Measurements from ENCODE around the gene C4BPA. TPM values are rescaled to one million over a fixed set of nuclear protein-coding genes. Genes with fewer than 3 reads are reported as not detected.

Gene C4BPA
- total RNA-seq, 1 donor, result 0.10 TPM

GRCh38 chr1:207173396-207173795, 69.4 kb downstream of the C4BPA start:
- Histone ChIP-seq H3K4me1 (ENCODE audit: insufficient read depth, low read length) (peaks cover 17% of the 10 kb centered on the region), H3K9me3 (ENCODE audit: low read depth, low read length) (no peaks in the 10 kb centered on the region), H3K27me3 (ENCODE audit: insufficient read depth, low read length) (no peaks in the 10 kb centered on the region), H3K4me3 (ENCODE audit: low read length) (no peak overlapping the region)

DNA sequence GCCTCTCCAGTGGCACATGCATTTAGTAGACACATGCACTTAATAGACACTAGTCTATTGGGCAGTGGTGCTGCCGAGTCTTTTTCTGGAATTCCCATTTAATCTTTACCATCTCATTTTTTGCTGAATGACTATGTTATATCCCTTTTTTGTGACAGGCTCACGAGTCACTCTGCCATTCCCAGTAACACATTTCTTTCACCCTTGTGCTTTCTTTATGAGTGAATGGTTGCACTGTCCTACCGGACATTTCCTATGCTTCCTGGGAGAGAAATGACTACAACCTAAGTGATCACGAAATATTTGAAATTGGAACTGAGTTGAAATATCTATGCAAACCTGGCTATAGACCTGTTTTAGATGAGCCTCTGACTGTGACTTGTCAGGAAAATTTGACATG, 70.9 kb downstream of the C4BPA start:
- Histone ChIP-seq H3K4me1 (ENCODE audit: insufficient read depth, low read length) (peaks cover 17% of the 10 kb centered on the region), H3K9me3 (ENCODE audit: low read depth, low read length) (no peaks in the 10 kb centered on the region), H3K27me3 (ENCODE audit: insufficient read depth, low read length) (no peaks in the 10 kb centered on the region), H3K4me3 (ENCODE audit: low read length) (no peak overlapping the region)

DNA sequence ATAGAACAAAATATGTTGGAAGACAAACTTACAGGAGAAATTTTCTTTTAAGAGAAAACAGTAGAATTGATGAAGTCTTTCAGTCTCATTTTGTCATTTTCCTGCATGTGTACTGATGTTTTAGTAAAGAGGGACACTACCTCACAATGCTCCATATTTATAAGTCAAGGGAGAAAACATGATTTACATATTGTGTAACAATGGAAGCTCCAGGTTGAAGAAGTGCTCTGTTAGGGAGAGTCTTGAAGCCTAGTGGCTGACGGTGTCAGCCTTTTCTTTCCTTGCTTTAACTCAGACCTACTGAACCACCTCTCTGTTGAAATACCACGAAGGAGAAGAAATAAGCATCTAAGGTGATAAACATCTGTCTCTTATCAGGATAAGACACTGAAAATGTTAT, 75.0 kb downstream of the C4BPA start:
- Histone ChIP-seq H3K4me3 (ENCODE audit: low read length) (no peak overlapping the region), H3K9me3 (ENCODE audit: low read depth, low read length) (no peaks in the 10 kb centered on the region), H3K4me1 (ENCODE audit: insufficient read depth, low read length) (no peaks in the 10 kb centered on the region), H3K27me3 (ENCODE audit: insufficient read depth, low read length) (no peaks in the 10 kb centered on the region)

DNA sequence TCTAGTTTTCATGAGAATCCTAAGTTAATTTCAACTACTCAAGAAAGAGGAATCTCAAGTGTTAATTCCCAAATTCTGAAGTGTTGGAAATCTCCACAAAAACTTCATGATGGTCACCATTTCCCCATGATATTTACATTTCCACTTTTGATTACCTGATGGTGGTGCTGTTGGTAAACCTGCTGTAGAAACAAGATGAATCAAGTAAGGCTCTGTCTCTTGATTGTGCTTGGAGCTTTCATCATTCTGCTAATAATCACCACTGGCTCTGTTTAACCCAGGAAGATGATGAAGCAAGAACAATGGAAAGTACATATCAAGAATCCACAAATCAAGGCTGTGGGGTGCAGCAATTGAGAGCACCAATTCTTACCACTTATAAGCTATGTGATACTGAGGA, 77.8 kb downstream of the C4BPA start:
- Histone ChIP-seq H3K9me3 (ENCODE audit: low read depth, low read length) (no peaks in the 10 kb centered on the region), H3K4me3 (ENCODE audit: low read length) (no peak overlapping the region), H3K4me1 (ENCODE audit: insufficient read depth, low read length) (no peaks in the 10 kb centered on the region), H3K27me3 (ENCODE audit: insufficient read depth, low read length) (no peaks in the 10 kb centered on the region)

GRCh38 chr1:207186503-207186902, 82.5 kb downstream of the C4BPA start:
- no peak overlapping the region for H3K4me3 ChIP-seq (ENCODE audit: low read length)
- no peaks in the 10 kb centered on the region for H3K9me3 ChIP-seq (ENCODE audit: low read depth, low read length)
- H3K4me1 ChIP-seq (ENCODE audit: insufficient read depth, low read length), result peaks cover 2% of the 10 kb centered on the region
- H3K27me3 ChIP-seq (ENCODE audit: insufficient read depth, low read length), result no peaks in the 10 kb centered on the region

DNA sequence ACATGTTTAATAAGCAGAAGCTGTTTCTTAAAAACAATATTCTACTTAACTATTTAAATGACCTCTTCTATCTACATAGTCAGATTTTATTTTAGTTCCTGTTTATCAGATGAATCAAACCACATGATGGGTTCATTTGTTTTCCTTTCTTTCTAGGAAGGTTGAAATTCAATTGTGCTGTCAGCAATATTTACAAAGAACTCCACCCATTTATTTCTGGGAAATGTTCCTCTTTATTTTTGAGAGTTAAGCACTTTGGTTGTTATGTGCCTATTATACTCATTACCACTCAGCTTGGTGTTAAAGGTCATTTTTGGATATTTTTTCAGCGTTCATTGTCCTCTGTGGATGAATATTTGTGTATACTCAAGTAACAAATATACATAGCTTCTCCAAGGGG, 84.9 kb downstream of the C4BPA start:
- Histone ChIP-seq H3K27me3 (ENCODE audit: insufficient read depth, low read length) (no peaks in the 10 kb centered on the region), H3K9me3 (ENCODE audit: low read depth, low read length) (no peaks in the 10 kb centered on the region), H3K4me3 (ENCODE audit: low read length) (no peak overlapping the region), H3K4me1 (ENCODE audit: insufficient read depth, low read length) (peaks cover 8% of the 10 kb centered on the region)

GRCh38 chr1:207191061-207191460, 87.0 kb downstream of the C4BPA start:
- peaks cover 8% of the 10 kb centered on the region for H3K4me1 ChIP-seq (ENCODE audit: insufficient read depth, low read length)
- H3K27me3 ChIP-seq (ENCODE audit: insufficient read depth, low read length), result no peaks in the 10 kb centered on the region
- no peaks in the 10 kb centered on the region for H3K9me3 ChIP-seq (ENCODE audit: low read depth, low read length)
- no peak overlapping the region for H3K4me3 ChIP-seq (ENCODE audit: low read length)

- H3K27me3 ChIP-seq (ENCODE audit: insufficient read depth, low read length), result no peaks in the 10 kb centered on the region
- no peaks in the 10 kb centered on the region for H3K9me3 ChIP-seq (ENCODE audit: low read depth, low read length)
- H3K4me3 ChIP-seq (ENCODE audit: low read length), result no peak overlapping the region
- peaks cover 8% of the 10 kb centered on the region for H3K4me1 ChIP-seq (ENCODE audit: insufficient read depth, low read length)
Observed at GRCh38 chr1:207191776-207192175, 87.7 kb downstream of the C4BPA start.

GRCh38 chr1:207194197-207194596, 90.2 kb downstream of the C4BPA start:
- no peaks in the 10 kb centered on the region for H3K27me3 ChIP-seq (ENCODE audit: insufficient read depth, low read length)
- H3K4me1 ChIP-seq (ENCODE audit: insufficient read depth, low read length), result peaks cover 8% of the 10 kb centered on the region
- H3K9me3 ChIP-seq (ENCODE audit: low read depth, low read length), result no peaks in the 10 kb centered on the region
- H3K4me3 ChIP-seq (ENCODE audit: low read length), result no peak overlapping the region

Other genes with a start within 250 kb of the C4BPA start
- gene IL20, start 238.6 kb upstream of the C4BPA start, total RNA-seq, result not detected
- 0.10 TPM for gene IL24, start 206.8 kb upstream of the C4BPA start, total RNA-seq
- gene FCMR, start 182.3 kb upstream of the C4BPA start, total RNA-seq, result 117 TPM
- not detected for gene PIGR, start 157.8 kb upstream of the C4BPA start, total RNA-seq
- not detected for gene FCAMR, start 133.8 kb upstream of the C4BPA start, total RNA-seq
- gene C1orf116, start 71.5 kb upstream of the C4BPA start, total RNA-seq, result 0.63 TPM
- gene YOD1, start 53.0 kb upstream of the C4BPA start, total RNA-seq, result 44.5 TPM
- gene PFKFB2, start 51.0 kb upstream of the C4BPA start, total RNA-seq, result 5.1 TPM
- 0.84 TPM for gene C4BPB, start 15.4 kb upstream of the C4BPA start, total RNA-seq
- 202 TPM for gene CD55, start 217.4 kb downstream of the C4BPA start, total RNA-seq